H1 (cell line): ENCODE results near the gene MYO1A. TPM values are rescaled to one million over a fixed set of nuclear protein-coding genes. Genes with fewer than 3 reads are reported as not detected.

ENCODE experiments used
- CTCF ChIA-PET: fragments of 300-600 bp; sonication (Branson Sonifier 250); formaldehyde crosslinking; loops from one replicate; lab custom pipeline; 2021; ENCODE audit not compliant: partially characterized antibody; lab: Charles Lee
- POLR2A ChIA-PET: fragments of 300-600 bp; sonication (Branson Sonifier 250); formaldehyde crosslinking; loops from one replicate; lab custom pipeline; 2021; ENCODE audit warnings: inconsistent platforms; ENCODE audit not compliant: partially characterized antibody; lab: Charles Lee
- DNase-seq, 2 experiments: peaks; one replicate each; pipeline versions ENCODE4 v3.0.0 to v3.0.0-alpha.2; 2010 to 2022; ENCODE audit warnings: low spot score in 2 of 2, low read depth in 1 of 2, mixed read lengths in 1 of 2
- FAIRE-seq: peaks from 2 replicates; lab custom pipeline; 2011; peaks lifted over from hg19 to GRCh38; lab: Jason Lieb, UNC
- H2AFZ ChIP-seq: 2 replicates; pipeline ENCODE4 v1.8.1; 2012; ENCODE audit warnings: low read length, inconsistent platforms
- H2AK5ac ChIP-seq: 2 replicates; pipeline ENCODE4 v1.6.1; 2013; ENCODE audit warnings: low read depth, low read length
- H2BK120ac ChIP-seq: replicated peaks from 2 replicates; pipeline ENCODE3; 2013; ENCODE audit warnings: low read depth, low read length, inconsistent platforms
- H2BK12ac ChIP-seq: 2 replicates; pipeline ENCODE4 v1.6.1; 2013; ENCODE audit warnings: low read depth, low read length
- H2BK15ac ChIP-seq: 2 replicates; pipeline ENCODE4 v1.6.1; 2013; ENCODE audit warnings: low read length
- H2BK20ac ChIP-seq: 2 replicates; pipeline ENCODE4 v1.6.1; 2013; ENCODE audit warnings: low read length
- H2BK5ac ChIP-seq: 2 replicates; pipeline ENCODE4 v1.6.1; 2013; ENCODE audit warnings: low read depth, low read length
- H3K14ac ChIP-seq: 2 replicates; pipeline ENCODE4 v1.6.1; 2013; ENCODE audit warnings: inconsistent platforms; ENCODE audit not compliant: insufficient read length
- H3K18ac ChIP-seq: 2 replicates; pipeline ENCODE4 v1.6.1; 2013; ENCODE audit warnings: low read length; ENCODE audit errors: extremely low read depth
- H3K23ac ChIP-seq: 2 replicates; pipeline ENCODE4 v1.6.1; 2013; ENCODE audit warnings: inconsistent platforms; ENCODE audit not compliant: insufficient read length
- H3K23me2 ChIP-seq: 2 replicates; pipeline ENCODE4 v1.6.1; 2013; ENCODE audit warnings: low read depth, low read length
- H3K27ac ChIP-seq: 2 replicates; pipeline ENCODE4 v1.6.1; 2011; ENCODE audit warnings: low read depth, low read length, inconsistent platforms
- H3K27me3 ChIP-seq, 4 experiments: replicated peaks in 1 of 4; 1 replicate in 1 of 4; 2 replicates in 3 of 4; pipeline versions ENCODE4 v1.6.1 to v1.8.1; 2011 to 2013; ENCODE audit warnings: low read length in 3 of 4, mild to moderate bottlenecking in 3 of 4, inconsistent platforms in 2 of 4, mixed read lengths in 2 of 4, moderate library complexity in 1 of 4; ENCODE audit not compliant: control insufficient read depth in 3 of 4, insufficient read depth in 3 of 4; ENCODE audit errors: extremely low read depth in 1 of 4
- H3K36me3 ChIP-seq, 4 experiments: 2 replicates each; pipeline versions ENCODE4 v1.6.1 to v1.8.1; 2011 to 2013; ENCODE audit warnings: mild to moderate bottlenecking in 4 of 4, low read length in 3 of 4, moderate library complexity in 2 of 4, control low read depth in 1 of 4, inconsistent platforms in 1 of 4; ENCODE audit not compliant: insufficient read depth in 4 of 4, control insufficient read depth in 2 of 4
- H3K4ac ChIP-seq: replicated peaks from 2 replicates; pipeline ENCODE3; 2013; ENCODE audit warnings: low read length, low read depth, mixed read lengths, inconsistent platforms; ENCODE audit not compliant: insufficient read length
- H3K4me1 ChIP-seq, 4 experiments: replicated peaks in 1 of 4; 1 replicate in 1 of 4; 2 replicates in 3 of 4; pipeline versions ENCODE4 v1.6.1 to v1.8.1; 2011 to 2013; ENCODE audit warnings: low read length in 3 of 4, inconsistent platforms in 2 of 4, mixed read lengths in 1 of 4; ENCODE audit not compliant: insufficient read depth in 4 of 4, control insufficient read depth in 3 of 4
- H3K4me2 ChIP-seq, 2 experiments: 2 replicates each; pipeline versions ENCODE4 v1.6.1 to v1.8.1; 2011 to 2013; ENCODE audit warnings: low read depth in 2 of 2, low read length in 2 of 2, control low read depth in 1 of 2, inconsistent platforms in 1 of 2, mild to moderate bottlenecking in 1 of 2; ENCODE audit not compliant: insufficient read depth in 1 of 2
- H3K4me3 ChIP-seq, 4 experiments: fragments of 200-600, 300-600 bp in 1 of 4; sonication (generic), shearing (Covaris generic), sonication (Bioruptor Twin) in 1 of 4; 2 replicates each; pipeline versions ENCODE4 v1.5.1 to v1.8.1; 2011 to 2016; ENCODE audit warnings: low read length in 4 of 4, low read depth in 3 of 4, control low read depth in 2 of 4, inconsistent platforms in 2 of 4, mild to moderate bottlenecking in 2 of 4, mixed read lengths in 1 of 4, moderate library complexity in 1 of 4; ENCODE audit not compliant: insufficient read depth in 2 of 4; ENCODE audit errors: extremely low read depth in 1 of 4
- H3K56ac ChIP-seq: replicated peaks from 2 replicates; pipeline ENCODE3; 2013; ENCODE audit warnings: low read depth, mild to moderate bottlenecking, mixed read lengths, low read length, inconsistent platforms; ENCODE audit not compliant: insufficient read length
- H3K79me1 ChIP-seq: 2 replicates; pipeline ENCODE4 v1.6.1; 2013; ENCODE audit warnings: low read depth, low read length, control low read depth
- H3K79me2 ChIP-seq, 2 experiments: 2 replicates each; pipeline versions ENCODE4 v1.6.1 to v1.8.1; 2012 to 2013; ENCODE audit warnings: low read length in 2 of 2, mild to moderate bottlenecking in 2 of 2, inconsistent platforms in 1 of 2; ENCODE audit not compliant: insufficient read depth in 2 of 2, control insufficient read depth in 1 of 2
- H3K9ac ChIP-seq, 4 experiments: replicated peaks in 1 of 4; 1 replicate in 1 of 4; 2 replicates in 3 of 4; pipeline versions ENCODE4 v1.6.1 to v1.8.1; 2011 to 2013; ENCODE audit warnings: low read depth in 3 of 4, low read length in 3 of 4, control low read depth in 2 of 4, mild to moderate bottlenecking in 2 of 4, moderate library complexity in 2 of 4, inconsistent platforms in 1 of 4; ENCODE audit errors: extremely low read depth in 1 of 4
- H3K9me3 ChIP-seq, 2 experiments: 2 replicates each; pipeline versions ENCODE4 v1.6.1 to v1.8.1; 2012 to 2013; ENCODE audit warnings: mild to moderate bottlenecking in 2 of 2, moderate library complexity in 2 of 2, control low read depth in 1 of 2, inconsistent platforms in 1 of 2, low read depth in 1 of 2, low read length in 1 of 2, mixed read lengths in 1 of 2; ENCODE audit not compliant: insufficient read depth in 2 of 2
- H4K20me1 ChIP-seq, 2 experiments: replicated peaks in 1 of 2; 2 replicates each; pipeline versions ENCODE3 to v1.8.1; 2011 to 2013; ENCODE audit warnings: inconsistent platforms in 2 of 2, low read length in 2 of 2, mild to moderate bottlenecking in 1 of 2; ENCODE audit not compliant: insufficient read depth in 2 of 2, control insufficient read depth in 1 of 2
- H4K5ac ChIP-seq: 2 replicates; pipeline ENCODE4 v1.6.1; 2013; ENCODE audit warnings: low read length, low read depth, mixed read lengths, inconsistent platforms; ENCODE audit not compliant: insufficient read length
- H4K8ac ChIP-seq: 2 replicates; pipeline ENCODE4 v1.8.0; 2013; ENCODE audit warnings: mild to moderate bottlenecking, moderate library complexity, low read length, inconsistent platforms; ENCODE audit not compliant: insufficient read depth; ENCODE audit errors: extremely low read depth
- H4K91ac ChIP-seq: replicated peaks from 2 replicates; pipeline ENCODE3; 2013; ENCODE audit warnings: low read length, mixed read lengths, inconsistent platforms; ENCODE audit not compliant: insufficient read length
- BCL11A ChIP-seq, 2 experiments: IDR thresholded peaks; one replicate each; pipeline ENCODE4 v1.6.1; 2011; ENCODE audit warnings: low read depth in 2 of 2, low read length in 2 of 2, mild to moderate bottlenecking in 2 of 2
- CBX8 ChIP-seq: fragments of 300-800, 300-1000 bp; sonication (generic); IDR thresholded peaks from 2 replicates; pipeline ENCODE4 v1.7.1; 2016; ENCODE audit warnings: low read depth, low read length, borderline replicate concordance
- CEBPB ChIP-seq: IDR thresholded peaks from 2 replicates; pipeline ENCODE4 v1.6.1; 2012; ENCODE audit warnings: low read depth, low read length
- EZH2 ChIP-seq: fragments of 200-600 bp; sonication (generic); IDR thresholded peaks from 2 replicates; pipeline ENCODE4 v1.7.1; 2012; ENCODE audit warnings: low read depth, mild to moderate bottlenecking, moderate library complexity, low read length, inconsistent platforms; ENCODE audit not compliant: severe bottlenecking
- HDAC6 ChIP-seq: IDR thresholded peaks from one replicate; pipeline ENCODE4 v1.7.1; 2012; ENCODE audit warnings: low read depth, mild to moderate bottlenecking, inconsistent platforms, low read length, moderate library complexity
- JUND ChIP-seq: IDR thresholded peaks from 2 replicates; pipeline ENCODE4 v1.6.1; 2011; ENCODE audit warnings: mild to moderate bottlenecking, improper control_type of control experiment, low read length
- KDM1A ChIP-seq: fragments of 200-600, 300-600 bp; sonication (generic); IDR thresholded peaks from 2 replicates; pipeline ENCODE4 v1.7.1; 2016; ENCODE audit warnings: mild to moderate bottlenecking, low read length, borderline replicate concordance
- PHF8 ChIP-seq: fragments of 200-600 bp; sonication (generic); conservative IDR thresholded peaks from 2 replicates; pipeline ENCODE4 v1.7.1; 2012; ENCODE audit warnings: low read depth, mild to moderate bottlenecking, inconsistent platforms, low read length, moderate library complexity
- POLR2A ChIP-seq, 2 experiments: IDR thresholded peaks; 1 replicate in 1 of 2; 2 replicates in 1 of 2; pipeline ENCODE4 v1.6.1; 2011; ENCODE audit warnings: low read depth in 2 of 2, low read length in 2 of 2, mild to moderate bottlenecking in 2 of 2; ENCODE audit errors: control extremely low read depth in 1 of 2
- RAD21 ChIP-seq, 2 experiments: IDR thresholded peaks in 1 of 2; conservative IDR thresholded peaks in 1 of 2; 2 replicates each; pipeline ENCODE4 v1.6.1; 2011; ENCODE audit warnings: low read depth in 2 of 2, low read length in 2 of 2, improper control_type of control experiment in 1 of 2, inconsistent platforms in 1 of 2, mild to moderate bottlenecking in 1 of 2, moderate library complexity in 1 of 2
- RFX5 ChIP-seq: IDR thresholded peaks from 2 replicates; pipeline ENCODE4 v1.6.1; 2011; ENCODE audit warnings: low read depth, low read length, improper control_type of control experiment, borderline replicate concordance
- SIX5 ChIP-seq: IDR thresholded peaks from 2 replicates; pipeline ENCODE4 v1.6.1; 2011; ENCODE audit warnings: mild to moderate bottlenecking, low read depth, low read length
- SP2 ChIP-seq: IDR thresholded peaks from 2 replicates; pipeline ENCODE4 v1.6.1; 2012; ENCODE audit warnings: mild to moderate bottlenecking, low read length, inconsistent platforms
- WGBS, 2 experiments: shearing (Covaris generic) in 1 of 2; methylation state at CpG; one replicate each; pipeline versions ENCODE4 v1.1.6 to v1.1.7; 2013 to 2015; ENCODE audit warnings: low lambda C conversion rate in 2 of 2, mixed read lengths in 2 of 2, inconsistent platforms in 1 of 2, low coverage in 1 of 2, missing lambda C conversion rate in 1 of 2; ENCODE audit not compliant: insufficient replicate concordance in 2 of 2, insufficient coverage in 1 of 2, insufficient read length in 1 of 2; ENCODE audit errors: extremely low coverage in 1 of 2, missing lambda C conversion rate in 1 of 2; 5-methylcytosine and 5-hydroxymethylcytosine counted together
- polyA plus RNA-seq, 7 experiments: library from polyadenylated mRNA; depleted of rRNA in 3 of 7; stranded (reverse) in 5 of 7; unstranded in 2 of 7; fragments of >200 nt in 5 of 7; fragments of 200-250 nt in 2 of 7; gene quantifications; 1 replicate in 5 of 7; 2 replicates in 1 of 7; 4 replicates in 1 of 7; pipeline versions ENCODE4 v1.2.1 to v1.2.3, GENCODE V29; 2011 to 2013; ENCODE audit warnings: missing spikeins in 2 of 7, mixed read lengths in 2 of 7
- total RNA-seq: library from RNA; stranded (reverse); fragmentation: NEBNext Ultra II Directional; extraction: Animal tissue kit (Norgen Biotek cat#: 25700); gene quantifications from 2 replicates; pipeline ENCODE4 v1.2.1, GENCODE V29; 2021
- TF ChIP-seq, protein P1 (sequence below): IDR thresholded peaks from 2 replicates; pipeline ENCODE4 v1.6.1; 2012; ENCODE audit warnings: inconsistent platforms

MYO1A gene
- total and polyA plus RNA-seq, 2 of the 8 experiments (the other 6 are each of a cell fraction or from before 2014, with no cell fraction given): 0.54 to 0.77 TPM

DNA sequence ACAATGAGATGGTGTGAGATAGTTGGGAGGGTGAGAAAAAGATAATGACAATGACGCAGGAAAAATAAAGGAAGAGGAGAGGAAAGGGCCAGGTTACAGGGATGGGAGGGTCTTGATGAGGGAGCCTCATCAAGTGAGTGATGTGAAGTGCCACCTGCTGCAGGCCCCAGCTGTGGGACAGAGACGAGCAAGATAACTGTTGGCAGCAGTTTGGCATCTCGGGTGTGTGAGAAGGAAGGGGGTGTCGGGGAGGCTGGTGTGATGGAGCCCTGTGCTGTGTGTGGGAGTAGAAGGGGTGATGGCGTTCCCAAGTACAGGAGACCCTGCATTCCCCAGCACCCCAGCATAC lies 22.1 kb downstream of the MYO1A start:
- DNase-seq (no peak), FAIRE-seq (no peak)
- no peak overlapping the region for H4K5ac ChIP-seq
- H3K4me3 ChIP-seq: no peak overlapping the region
- POLR2A ChIA-PET: interaction anchor here (1.0 to 2.8 kb wide), 3 partner anchors 25 to 84 kb away, joined by 3 to 16 read pairs (median 4); partner anchors contain the start of genes NEMP1 and STAT6
- H2AK5ac ChIP-seq: no peak overlapping the region
- H3K23ac ChIP-seq: no peak overlapping the region
- no peak overlapping the region for H2BK120ac ChIP-seq
- no peak overlapping the region for H3K18ac ChIP-seq
- CTCF ChIA-PET: interaction anchor here (0.7 to 4.4 kb wide), 13 partner anchors 9 to 84 kb away, joined by 3 to 39 read pairs (median 5); partner anchors contain the start of genes STAT6 and ZBTB39
- no peaks in the 10 kb centered on the region for H3K79me2 ChIP-seq
- H3K4me1 ChIP-seq: peaks cover 0 to 8% (median 3%) of the 10 kb centered on the region in 4 experiments; a peak in 5 of 7 replicates
- peaks cover 0 to 3% (median 0%) of the 10 kb centered on the region in 4 experiments; a peak in 1 of 7 replicates for H3K27me3 ChIP-seq
- no peak overlapping the region for H2BK15ac ChIP-seq
- no peaks in the 10 kb centered on the region for H3K79me1 ChIP-seq
- H3K9ac ChIP-seq: no peak overlapping the region
- H3K27ac ChIP-seq: no peak overlapping the region
- H3K4me2 ChIP-seq: no peak overlapping the region
- peak overlapping the region; percentile 56; the same call in 1 of the 2 replicates for H2AFZ ChIP-seq
- H3K56ac ChIP-seq: no peak overlapping the region
- no peak overlapping the region for H4K91ac ChIP-seq
- no peak overlapping the region for H3K4ac ChIP-seq
- H2BK12ac ChIP-seq: no peak overlapping the region
- no peaks in the 10 kb centered on the region for H4K20me1 ChIP-seq
- H3K14ac ChIP-seq: no peak overlapping the region
- 86% methylated on average over 5 of the region's 5 CpGs; no CpG with 5 or more reads in 1 of the 2 experiments for WGBS, 2 experiments
- H2BK5ac ChIP-seq: no peak overlapping the region
- H3K36me3 ChIP-seq: no peaks in the 10 kb centered on the region
- no peak overlapping the region; the same call in 1 of the 2 replicates for H2BK20ac ChIP-seq
- H3K9me3 ChIP-seq: no peaks in the 10 kb centered on the region
- no peaks in the 10 kb centered on the region; the same call in 1 of the 2 replicates for H3K23me2 ChIP-seq
- H4K8ac ChIP-seq: no peak overlapping the region; the same call in 1 of the 2 replicates
- TF ChIP-seq POLR2A (IDR thresholded peaks at IDR 0.05; ENCODE audit: control extremely low read depth in 1 of 2, low read depth in 2 of 2, low read length in 2 of 2): no peak
- no peak for TF ChIP-seq RAD21 (IDR thresholded peaks at IDR 0.05 in 1 of 2, conservative IDR thresholded peaks at IDR 0.05 in 1 of 2; ENCODE audit: low read depth in 2 of 2, low read length in 2 of 2)
- no peak for TF ChIP-seq SIX5
- TF ChIP-seq JUND: no peak
- no peak for TF ChIP-seq BCL11A (IDR thresholded peaks at IDR 0.05; ENCODE audit: low read depth in 2 of 2, low read length in 2 of 2)
- TF ChIP-seq HDAC6: no peak
- TF ChIP-seq, protein P1, sequence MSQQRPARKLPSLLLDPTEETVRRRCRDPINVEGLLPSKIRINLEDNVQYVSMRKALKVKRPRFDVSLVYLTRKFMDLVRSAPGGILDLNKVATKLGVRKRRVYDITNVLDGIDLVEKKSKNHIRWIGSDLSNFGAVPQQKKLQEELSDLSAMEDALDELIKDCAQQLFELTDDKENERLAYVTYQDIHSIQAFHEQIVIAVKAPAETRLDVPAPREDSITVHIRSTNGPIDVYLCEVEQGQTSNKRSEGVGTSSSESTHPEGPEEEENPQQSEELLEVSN: no peak
- TF ChIP-seq CBX8: no peak
- no peak for TF ChIP-seq RFX5
- no peak for TF ChIP-seq KDM1A
- TF ChIP-seq EZH2: no peak
- no peak for TF ChIP-seq CEBPB
- TF ChIP-seq PHF8: no peak
- TF ChIP-seq SP2: no peak
